Left lung (tissue), 10 donors: ENCODE data around the gene AK9. TPM values are rescaled to one million over a fixed set of nuclear protein-coding genes. Genes with fewer than 3 reads are reported as not detected.

Source experiments
- ATAC-seq: fragments of 200-7000 bp; cut with Tn5 transposase; one replicate; pipeline ENCODE4 v1.9.1; 2020; ENCODE audit warnings: moderate library complexity
- DNase-seq, 4 donors: peaks; one replicate each; pipeline ENCODE4 v3.0.0-alpha.2; 2013 to 2020
- H3K27ac ChIP-seq, 2 donors: fragments of 200-600 bp; sonication (generic) in 1 of 2; one replicate each; pipeline versions ENCODE4 v1.5.0 to v1.8.0; 2020 to 2021
- H3K27me3 ChIP-seq, 2 donors: fragments of 200-600 bp; sonication (generic) in 1 of 2; one replicate each; pipeline versions ENCODE4 v1.5.0 to v1.8.0; 2020 to 2021
- H3K36me3 ChIP-seq, 2 donors: fragments of 200-600 bp; sonication (generic) in 1 of 2; one replicate each; pipeline versions ENCODE4 v1.5.0 to v1.8.0; 2020 to 2021
- H3K4me1 ChIP-seq, 2 donors: fragments of 200-600 bp; one replicate each; pipeline ENCODE4 v1.8.0; 2021
- H3K4me3 ChIP-seq, 2 donors: fragments of 200-600 bp; sonication (generic) in 1 of 2; one replicate each; pipeline versions ENCODE4 v1.5.0 to v1.8.0; 2020 to 2021; ENCODE audit warnings: mild to moderate bottlenecking in 1 of 2
- H3K9me3 ChIP-seq, 2 donors: fragments of 200-600 bp; sonication (generic) in 1 of 2; one replicate each; pipeline versions ENCODE4 v1.5.0 to v1.8.0; 2020 to 2021
- intact Hi-C, 2 donors: fragments of 100-400 bp; cut with DNase I; formaldehyde crosslinking; loops; one replicate each; pipeline versions ENCODE4 v1.11.2 to v1.14.2; 2022
- polyA plus RNA-seq, 6 donors: library from polyadenylated mRNA; unstranded; fragments of 120-200 nt; gene quantifications; one replicate each; pipeline ENCODE4 v1.2.1, GENCODE V29; 2013; ENCODE audit not compliant: insufficient read length in 6 of 6
- total RNA-seq, 2 donors: library from RNA; stranded (reverse); fragmentation: NEBNext Ultra II Directional; extraction: Animal tissue kit (Norgen Biotek cat#: 25700); gene quantifications; one replicate each; pipeline ENCODE4 v1.2.1, GENCODE V29; 2021
- TF ChIP-seq, protein P1 (sequence below), 2 donors: fragments of 200-600 bp; sonication (generic) in 1 of 2; IDR thresholded peaks; one replicate each; pipeline versions ENCODE4 v1.5.0 to v1.8.0; 2021; ENCODE audit warnings: antibody characterized with exemption in 2 of 2
- donor health status: DM: no; HTN: yes; CAD: no.
- donor health status: DM: no; HTN: no; CAD: no.

The AK9 gene
- total and polyA plus RNA-seq, 8 donors, result 4.6 to 18.1 (median 13.3) TPM

DNA sequence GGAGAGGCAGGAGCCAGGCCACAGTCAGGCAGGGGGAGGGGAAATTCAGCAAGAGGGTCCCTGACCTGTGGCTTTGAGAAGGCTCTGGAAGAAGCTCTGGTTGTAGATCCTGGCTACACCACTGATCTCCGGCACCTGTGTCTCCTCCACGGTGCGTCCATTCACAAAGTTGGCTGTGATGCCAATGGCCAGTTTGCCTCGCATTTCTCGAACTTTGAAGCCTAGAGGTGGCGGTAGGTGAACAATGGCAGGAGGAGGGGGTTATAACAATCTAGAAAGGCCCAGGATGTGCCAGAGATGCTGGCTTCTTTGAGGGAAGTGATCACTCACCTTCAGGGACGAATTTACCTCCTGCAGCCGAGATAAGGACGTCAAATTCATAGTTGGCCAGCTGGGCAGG lies 238.8 kb downstream of the AK9 start:
- no peaks in the 10 kb centered on the region for H3K27me3 ChIP-seq
- intact Hi-C loops, result no loop called here
- ATAC-seq, result no peak

DNA sequence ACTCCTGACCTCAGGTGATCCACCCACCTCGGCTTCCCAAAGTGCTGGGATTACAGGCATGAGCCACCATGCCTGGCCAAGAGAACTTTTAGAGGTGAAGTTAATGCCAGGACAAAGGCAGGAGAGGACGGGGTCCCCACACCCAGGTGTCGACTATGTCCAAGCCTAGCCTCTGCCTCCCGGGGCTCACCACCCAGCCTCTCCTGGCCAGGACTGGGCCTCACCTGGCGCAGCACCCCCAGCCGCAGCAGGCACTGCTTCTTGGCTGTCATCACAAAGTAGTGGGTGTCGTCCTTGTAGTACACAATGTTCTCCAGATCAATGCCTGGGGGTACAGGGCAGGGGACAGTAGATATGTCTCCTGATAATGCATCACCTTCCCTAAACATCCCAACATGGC lies 239.6 kb downstream of the AK9 start:
- TF ChIP-seq, protein P1, sequence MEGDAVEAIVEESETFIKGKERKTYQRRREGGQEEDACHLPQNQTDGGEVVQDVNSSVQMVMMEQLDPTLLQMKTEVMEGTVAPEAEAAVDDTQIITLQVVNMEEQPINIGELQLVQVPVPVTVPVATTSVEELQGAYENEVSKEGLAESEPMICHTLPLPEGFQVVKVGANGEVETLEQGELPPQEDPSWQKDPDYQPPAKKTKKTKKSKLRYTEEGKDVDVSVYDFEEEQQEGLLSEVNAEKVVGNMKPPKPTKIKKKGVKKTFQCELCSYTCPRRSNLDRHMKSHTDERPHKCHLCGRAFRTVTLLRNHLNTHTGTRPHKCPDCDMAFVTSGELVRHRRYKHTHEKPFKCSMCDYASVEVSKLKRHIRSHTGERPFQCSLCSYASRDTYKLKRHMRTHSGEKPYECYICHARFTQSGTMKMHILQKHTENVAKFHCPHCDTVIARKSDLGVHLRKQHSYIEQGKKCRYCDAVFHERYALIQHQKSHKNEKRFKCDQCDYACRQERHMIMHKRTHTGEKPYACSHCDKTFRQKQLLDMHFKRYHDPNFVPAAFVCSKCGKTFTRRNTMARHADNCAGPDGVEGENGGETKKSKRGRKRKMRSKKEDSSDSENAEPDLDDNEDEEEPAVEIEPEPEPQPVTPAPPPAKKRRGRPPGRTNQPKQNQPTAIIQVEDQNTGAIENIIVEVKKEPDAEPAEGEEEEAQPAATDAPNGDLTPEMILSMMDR (IDR thresholded peaks at IDR 0.05), result no peak
- ATAC-seq, result no peak

More for the DNA sequence above, 238.8 kb downstream of the AK9 start:
- peaks cover 13 to 39% of the 10 kb centered on the region in 2 donors for H3K4me1 ChIP-seq
- TF ChIP-seq, protein P1 (IDR thresholded peaks at IDR 0.05), result no peak
- H3K4me3 ChIP-seq, result no peak overlapping the region
- no peaks in the 10 kb centered on the region for H3K9me3 ChIP-seq
- no peak for DNase-seq
- H3K27ac ChIP-seq, result no peak overlapping the region
- peaks cover 0 to 46% of the 10 kb centered on the region in 2 donors for H3K36me3 ChIP-seq

DNA sequence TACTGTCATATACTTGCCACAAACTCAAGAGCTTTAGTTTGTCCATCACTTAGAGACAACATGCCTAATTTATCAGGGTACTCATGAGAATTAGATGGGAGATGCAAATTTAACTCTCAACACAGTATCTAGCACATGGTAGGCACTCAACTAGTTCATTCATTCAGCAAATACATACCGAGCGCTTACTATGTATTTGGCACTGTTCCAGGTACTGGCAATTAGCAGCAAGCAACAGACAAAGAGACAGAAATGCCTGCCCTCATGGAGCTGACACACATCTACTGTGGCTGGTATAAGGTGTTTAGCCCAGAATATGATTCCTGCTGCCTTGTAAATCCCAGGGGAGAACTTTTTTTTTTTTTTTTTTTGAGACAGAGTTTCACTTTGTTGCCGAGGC lies 240.2 kb downstream of the AK9 start:
- DNase-seq, result no peak
- Histone ChIP-seq H3K4me3 (no peak overlapping the region), H3K27ac (no peak overlapping the region), H3K4me1 (peaks cover 7 to 27% of the 10 kb centered on the region in 2 donors), H3K9me3 (no peaks in the 10 kb centered on the region), H3K36me3 (peaks cover 0 to 60% of the 10 kb centered on the region in 2 donors), H3K27me3 (no peaks in the 10 kb centered on the region)
- no peak for ATAC-seq
- intact Hi-C loops, result no loop called here
- TF ChIP-seq, protein P1 (IDR thresholded peaks at IDR 0.05), result no peak

More for the DNA sequence above, 239.6 kb downstream of the AK9 start:
- no peaks in the 10 kb centered on the region for H3K27me3 ChIP-seq
- DNase-seq, result no peak
- H3K4me1 ChIP-seq, result peaks cover 10 to 31% of the 10 kb centered on the region in 2 donors
- H3K36me3 ChIP-seq, result peaks cover 0 to 54% of the 10 kb centered on the region in 2 donors
- no peak overlapping the region for H3K27ac ChIP-seq
- no peak overlapping the region for H3K4me3 ChIP-seq
- intact Hi-C loops, result no loop called here
- no peaks in the 10 kb centered on the region for H3K9me3 ChIP-seq

DNA sequence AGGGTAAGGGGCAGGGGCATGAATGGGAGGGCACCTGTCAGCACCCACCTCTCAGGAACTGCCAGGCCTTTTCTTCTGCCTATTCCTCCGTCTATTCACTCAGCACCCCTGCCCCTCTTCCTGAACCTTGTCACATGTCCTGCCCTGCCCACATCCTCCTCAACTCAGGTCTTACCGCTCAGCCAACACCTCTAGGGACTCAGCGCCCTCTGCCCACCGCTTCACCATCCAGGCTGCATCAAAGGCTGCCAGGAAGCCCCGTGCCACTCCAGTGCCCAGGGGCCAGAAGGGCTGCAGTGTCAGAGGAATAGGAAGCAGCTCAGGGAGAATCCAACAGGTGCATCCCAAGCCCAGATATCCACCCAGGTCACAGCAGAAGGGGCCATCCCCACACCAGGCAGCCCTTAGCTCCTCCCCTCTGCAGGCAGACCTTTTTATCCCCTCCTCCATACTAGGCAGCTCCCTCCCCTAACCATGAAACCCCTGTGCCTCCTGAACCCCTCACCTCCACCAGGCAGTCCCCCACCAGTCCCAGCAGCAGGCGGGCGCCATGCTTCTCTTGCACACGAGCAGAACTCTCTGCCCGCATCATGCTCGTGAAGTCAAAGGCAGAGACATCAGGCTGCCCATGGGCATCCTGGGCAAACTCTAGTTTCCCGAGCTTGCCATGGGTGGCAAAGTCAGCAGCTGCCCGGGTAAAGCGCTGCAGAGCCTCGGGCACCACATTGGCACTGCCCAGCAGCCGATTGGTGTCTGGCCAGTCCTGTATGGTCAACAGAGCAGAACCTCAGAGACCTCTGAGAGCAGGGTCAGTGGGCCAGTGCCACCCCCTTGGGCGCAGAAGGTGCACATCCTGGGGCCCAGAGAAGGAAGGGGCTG lies 241.0 kb downstream of the AK9 start:
- intact Hi-C loops, result no loop called here
- Histone ChIP-seq H3K27me3 (no peaks in the 10 kb centered on the region), H3K4me3 (no peak overlapping the region), H3K36me3 (peaks cover 0 to 68% of the 10 kb centered on the region in 2 donors), H3K27ac (no peak overlapping the region), H3K9me3 (no peaks in the 10 kb centered on the region), H3K4me1 (peaks cover 7 to 27% of the 10 kb centered on the region in 2 donors)
- TF ChIP-seq, protein P1 (IDR thresholded peaks at IDR 0.05), result no peak
- DNase-seq (no peak), ATAC-seq (no peak)

DNA sequence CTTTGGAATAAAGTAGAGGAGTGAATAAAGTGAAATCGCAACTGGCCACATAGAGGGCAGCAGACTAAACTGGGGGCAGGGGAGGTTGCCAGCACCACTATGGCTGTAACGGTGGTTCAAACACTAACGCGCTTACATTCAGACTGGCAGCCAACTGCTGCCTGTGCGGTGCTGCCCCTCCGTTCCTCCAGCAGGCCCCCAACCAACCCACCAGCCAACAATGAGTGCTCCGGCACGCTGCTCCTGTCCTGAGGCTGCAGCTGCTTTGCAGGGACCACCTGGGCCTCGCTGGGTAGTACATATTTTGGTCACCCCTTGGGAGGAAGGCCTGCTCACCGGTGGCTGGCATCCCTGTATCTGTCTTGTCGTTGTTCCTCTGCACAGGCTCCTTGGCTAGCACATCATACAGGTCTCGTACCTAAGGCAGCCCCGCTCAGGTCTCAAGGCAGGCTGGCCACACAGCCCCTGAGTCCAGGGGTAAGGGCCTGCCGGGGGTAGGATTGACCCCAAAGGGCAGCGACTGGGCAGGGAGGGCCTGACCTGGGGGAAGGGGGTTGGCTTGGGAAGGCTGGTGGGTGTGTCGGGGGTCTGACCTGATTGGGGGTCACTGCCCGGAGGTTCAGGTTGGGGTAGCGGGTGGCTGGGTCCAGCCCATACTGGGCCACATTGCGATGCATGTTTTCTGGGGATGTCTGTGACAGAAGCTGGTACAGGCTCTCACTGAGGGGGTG lies 241.8 kb downstream of the AK9 start:
- ATAC-seq, result no peak

More for the DNA sequence above, 241.8 kb downstream of the AK9 start:
- Histone ChIP-seq H3K4me1 (peaks cover 5 to 22% of the 10 kb centered on the region in 2 donors), H3K27ac (no peak overlapping the region), H3K36me3 (peaks cover 0 to 76% of the 10 kb centered on the region in 2 donors), H3K4me3 (no peak overlapping the region), H3K9me3 (no peaks in the 10 kb centered on the region), H3K27me3 (no peaks in the 10 kb centered on the region)
- TF ChIP-seq, protein P1 (IDR thresholded peaks at IDR 0.05), result no peak
- intact Hi-C loops, result no loop called here
- no peak for DNase-seq
